Psoas muscle (tissue), 8 donors: ENCODE measurements around the gene VWA7. TPM values are rescaled to one million over a fixed set of nuclear protein-coding genes. Genes with fewer than 3 reads are reported as not detected.
"Not testable (repeated sequence)": the region's sequence is repeated elsewhere in the genome, so short reads cannot be mapped to it uniquely, and the experiment has no call there.

Source experiments
- ATAC-seq, 4 donors: fragments of 200-7000 bp; cut with Tn5 transposase; one replicate each; pipeline ENCODE4 v1.9.1; 2020; ENCODE audit warnings: moderate library complexity in 3 of 4, mild to moderate bottlenecking in 2 of 4
- DNase-seq, 2 donors: peaks; one replicate each; pipeline ENCODE4 v3.0.0-alpha.2; 2020
- H3K27ac ChIP-seq: fragments of 200-600 bp; one replicate; pipeline ENCODE4 v1.8.0; 2022
- H3K27me3 ChIP-seq, 3 donors: fragments of 200-600 bp in 1 of 3; one replicate each; pipeline versions ENCODE4 v1.6.1 to v1.8.0; 2013 to 2022; ENCODE audit warnings: low read length in 2 of 3, mild to moderate bottlenecking in 2 of 3, moderate library complexity in 1 of 3; ENCODE audit not compliant: insufficient read depth in 3 of 3
- H3K36me3 ChIP-seq, 2 donors: fragments of 200-600 bp in 1 of 2; one replicate each; pipeline versions ENCODE4 v1.6.1 to v1.8.0; 2013 to 2022; ENCODE audit warnings: low read depth in 1 of 2, mild to moderate bottlenecking in 1 of 2, moderate library complexity in 1 of 2; ENCODE audit not compliant: insufficient read depth in 1 of 2
- H3K4me1 ChIP-seq: fragments of 200-600 bp; one replicate; pipeline ENCODE4 v1.8.0; 2022
- H3K4me3 ChIP-seq: fragments of 200-600 bp; one replicate; pipeline ENCODE4 v1.8.0; 2022; ENCODE audit warnings: mild to moderate bottlenecking
- H3K9me3 ChIP-seq: fragments of 200-600 bp; one replicate; pipeline ENCODE4 v1.8.0; 2022
- CTCF ChIP-seq: fragments of 200-600 bp; IDR thresholded peaks from one replicate; pipeline ENCODE4 v1.8.0; 2022; ENCODE audit warnings: antibody characterized with exemption
- WGBS, 3 donors: extraction: QIAGEN DNeasy Blood & Tissue Kit; methylation state at CpG; one replicate each; pipeline versions ENCODE4 v1.1.6 to v1.1.7; 2013; 5-methylcytosine and 5-hydroxymethylcytosine counted together
- intact Hi-C, 2 donors: fragments of 100-400 bp; cut with DNase I; formaldehyde crosslinking; loops; one replicate each; pipeline versions ENCODE4 v1.11.0 to v1.14.2; 2022
- long read RNA-seq, 2 donors: library from polyadenylated mRNA; unstranded; transcript quantifications; one replicate each; pipeline ENCODE4 v2.0.0, GENCODE V29; 2021
- polyA plus RNA-seq, 3 donors: library from polyadenylated mRNA; stranded (reverse); fragments of 200-250 nt; gene quantifications; one replicate each; pipeline ENCODE4 v1.2.3, GENCODE V29; 2013
- total RNA-seq, 4 donors: library from RNA; stranded (reverse); fragmentation: NEBNext Ultra II Directional in 2 of 4; extraction: Animal tissue kit (Norgen Biotek cat#: 25700) in 2 of 4; gene quantifications; one replicate each; pipeline versions ENCODE4 v1.2.1 to v1.2.4, GENCODE V29; 2021 to 2023
- donor health status: healthy with polysubstance abuse.
- donor health status: DM: no; HTN: no; CAD: no; lungs with moderate emphysema.
- donor health status: Bipolar disorder and iron deficiency.
- donor health status: healthy.
- donor health status: DM: yes; HTN: yes; CAD: no.
- donor health status: DM: no; HTN: no; CAD: no.
- donor health status: DM: no; HTN: no; CAD: no.
- donor health status: DM: yes; HTN: yes; CAD: no.

The VWA7 gene
- total RNA-seq (1 to 10 TPM; 5.2 to 8.0 (median 7.5) TPM), polyA plus RNA-seq (1 to 10 TPM in 2 of 3 donors, under 1 TPM in 1; 0.76 to 3.5 (median 1.8) TPM)
- long read RNA-seq, donor 1: 0 reads
- long read RNA-seq, donor 2: 0 reads

- Histone ChIP-seq H3K27me3 (no peaks in the 10 kb centered on the region), H3K9me3 (no peaks in the 10 kb centered on the region), H3K27ac (peak within 1 kb of the TSS; percentile 88), H3K36me3 (peaks cover 0 to 42% of the 10 kb centered on the region in 2 donors), H3K4me3 (peak within 1 kb of the TSS; percentile 55), H3K4me1 (peaks cover 17% of the 10 kb centered on the region)
- 13 to 16% (median 14%) methylated on average over 11 to 15 of the region's 15 CpGs for WGBS, 3 donors
- ATAC-seq (peak; percentile 80 to 89 (median 86)), DNase-seq (peak; percentile 73 to 86)
- intact Hi-C loops: loop anchor here (2.0 to 10.0 kb wide), 2 partner anchors 54 to 88 kb away; partner anchors contain the start of gene NEU1 (in 1 of the 2)
- no peak for TF ChIP-seq CTCF
Observed at GRCh38 chr6:31776989-31777666, at the start of gene VWA7. TSS of gene VWA7 (minus strand) at chr6:31777328. CDS start at chr6:31776779, 549 bp downstream.

GRCh38 chr6:31826793-31827285 is 49.7 kb upstream of the VWA7 start:
- intact Hi-C loops: loop anchor here in 1 of 2 donors (2.0 kb wide), 1 partner anchor 32 kb away; the partner anchor contains the start of gene VARS1

GRCh38 chr6:31825553-31825952 is 48.4 kb upstream of the VWA7 start:
- H3K36me3 ChIP-seq: no peaks in the 10 kb centered on the region
- peak overlapping the region; percentile 91 for H3K27ac ChIP-seq
- 74 to 81% (median 75%) methylated on average over 4 of the region's 4 CpGs for WGBS, 3 donors
- no peak overlapping the region for H3K4me3 ChIP-seq
- H3K9me3 ChIP-seq: no peaks in the 10 kb centered on the region
- DNase-seq (no peak), ATAC-seq (no peak)
- intact Hi-C loops: no loop called here
- no peaks in the 10 kb centered on the region for H3K27me3 ChIP-seq
- no peak for TF ChIP-seq CTCF
- peaks cover 33% of the 10 kb centered on the region for H3K4me1 ChIP-seq

More at GRCh38 chr6:31826793-31827285, 49.7 kb upstream of the VWA7 start:
- no peaks in the 10 kb centered on the region for H3K9me3 ChIP-seq
- H3K27me3 ChIP-seq: no peaks in the 10 kb centered on the region
- H3K4me1 ChIP-seq: peaks cover 32% of the 10 kb centered on the region
- peak; percentile 87 to 93 for DNase-seq
- 0 to 1% (median 0%) methylated on average over 13 of the region's 13 CpGs for WGBS, 3 donors
- no peak for TF ChIP-seq CTCF
- no peaks in the 10 kb centered on the region for H3K36me3 ChIP-seq
- ATAC-seq: peak; percentile 15 to 29 (median 16)
- peak overlapping the region; percentile 91 for H3K27ac ChIP-seq
- H3K4me3 ChIP-seq: peak overlapping the region; percentile 81

GRCh38 chr6:31823592-31824196 is 46.6 kb upstream of the VWA7 start:
- H3K4me3 ChIP-seq, DNase-seq, H3K9me3 ChIP-seq, H3K36me3 ChIP-seq, H3K27me3 ChIP-seq, intact Hi-C loops, ATAC-seq: not testable (repeated sequence)
- 86 to 94% (median 87%) methylated on average over 9 of the region's 9 CpGs for WGBS, 3 donors
- peaks cover 47% of the 10 kb centered on the region for H3K4me1 ChIP-seq
- peak overlapping the region; percentile 91 for H3K27ac ChIP-seq
